Effector CD4-positive, alpha-beta T cell (primary cell): ENCODE measurements around the gene CBLB.

Experiments used
- DNase-seq: peaks from one replicate; pipeline ENCODE4 v3.0.0-alpha.2; 2020

CBLB gene

DNA sequence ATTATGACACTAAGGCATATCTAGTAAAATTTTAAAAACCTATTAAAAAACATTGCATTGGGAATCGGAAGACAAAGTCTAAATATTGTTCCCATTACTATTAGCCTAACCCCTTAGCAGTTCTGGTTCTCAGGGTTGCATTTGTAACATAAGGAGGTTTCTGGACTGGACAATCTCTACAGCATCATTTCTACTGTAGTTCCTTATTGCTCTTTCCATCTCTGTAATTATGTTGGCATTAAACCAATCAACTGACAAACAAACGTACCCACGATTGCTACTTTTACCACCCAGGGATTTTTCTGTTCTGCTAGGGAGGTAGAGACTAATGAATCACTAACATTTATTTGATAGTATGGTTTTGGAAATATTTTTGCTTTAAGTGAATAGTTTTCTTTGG lies 190.8 kb downstream of the CBLB start:
- DNase-seq = no peak

DNA sequence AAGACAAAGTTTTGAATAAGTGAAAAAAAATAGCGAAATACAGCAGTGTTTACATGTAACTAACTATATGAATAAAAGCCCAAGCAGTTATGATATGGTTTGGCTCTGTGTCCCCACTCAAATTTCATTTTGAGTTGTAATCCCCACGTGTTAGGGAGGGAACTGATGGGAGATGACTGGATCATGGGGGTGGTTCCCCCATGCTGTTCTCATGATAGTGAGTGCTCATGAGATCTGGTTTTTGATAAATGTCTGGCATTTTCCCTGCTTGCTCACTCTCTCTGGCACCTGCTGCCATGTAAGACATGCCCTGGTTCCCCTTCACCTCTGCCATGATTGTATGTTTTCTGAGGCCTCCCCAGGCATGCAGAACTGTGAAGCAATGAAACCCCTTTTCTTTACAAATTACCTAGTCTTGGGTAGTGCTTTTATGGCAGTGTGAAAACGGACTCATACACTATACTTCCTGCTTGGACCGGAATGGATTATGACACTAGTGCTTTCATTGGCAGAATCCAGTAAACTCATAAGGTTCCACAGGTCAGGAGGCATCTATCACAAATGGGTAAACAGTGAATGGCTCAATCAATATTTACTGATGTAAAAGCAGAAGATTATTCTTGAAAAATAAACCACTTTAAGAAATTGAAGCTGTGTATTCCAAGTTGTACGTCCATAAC lies 192.1 kb downstream of the CBLB start:
- DNase-seq = no peak

- no peak for DNase-seq
Observed at GRCh38 chr3:105674437-105675065, 194.3 kb downstream of the CBLB start.

DNA sequence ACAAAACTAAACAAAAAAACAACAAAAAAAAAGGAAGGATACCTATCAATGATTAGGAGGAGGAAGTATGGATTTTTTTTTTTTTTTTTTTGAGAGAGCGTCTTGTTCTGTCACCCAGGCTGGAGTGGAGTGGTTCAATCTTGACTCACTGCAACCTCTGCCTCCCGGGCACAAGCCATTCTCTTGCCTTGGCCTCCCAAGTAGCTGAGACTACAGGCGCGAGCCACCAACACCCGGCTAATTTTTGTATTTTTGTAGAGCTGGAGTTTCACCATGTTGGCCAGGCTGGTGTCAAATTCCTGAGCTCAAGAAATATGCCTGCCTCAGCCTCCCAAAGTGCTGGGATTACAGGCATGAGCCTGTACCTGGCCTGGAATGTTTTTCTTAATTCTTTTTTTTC lies 195.8 kb downstream of the CBLB start:
- DNase-seq = no peak

DNA sequence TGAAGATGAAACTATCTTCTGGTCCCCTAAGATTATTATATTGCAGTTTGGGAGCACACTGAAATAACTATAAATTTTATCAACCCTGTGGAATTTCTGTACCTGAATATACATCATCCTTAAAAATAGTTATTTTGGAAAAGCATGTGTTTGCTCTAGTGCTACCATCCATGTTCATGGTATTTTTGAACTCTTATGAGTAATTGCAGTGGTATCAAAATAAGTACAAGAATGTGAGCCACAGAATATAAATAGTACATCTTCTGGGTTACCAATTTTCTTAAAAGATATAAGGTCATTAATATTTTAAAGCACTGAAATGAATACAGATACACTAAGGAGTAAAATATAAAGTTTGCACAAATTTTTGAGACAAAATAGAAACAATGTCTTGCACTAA lies 206.5 kb downstream of the CBLB start:
- DNase-seq = no peak

- DNase-seq = no peak
Observed at GRCh38 chr3:105661461-105661860, 207.4 kb downstream of the CBLB start.

DNA sequence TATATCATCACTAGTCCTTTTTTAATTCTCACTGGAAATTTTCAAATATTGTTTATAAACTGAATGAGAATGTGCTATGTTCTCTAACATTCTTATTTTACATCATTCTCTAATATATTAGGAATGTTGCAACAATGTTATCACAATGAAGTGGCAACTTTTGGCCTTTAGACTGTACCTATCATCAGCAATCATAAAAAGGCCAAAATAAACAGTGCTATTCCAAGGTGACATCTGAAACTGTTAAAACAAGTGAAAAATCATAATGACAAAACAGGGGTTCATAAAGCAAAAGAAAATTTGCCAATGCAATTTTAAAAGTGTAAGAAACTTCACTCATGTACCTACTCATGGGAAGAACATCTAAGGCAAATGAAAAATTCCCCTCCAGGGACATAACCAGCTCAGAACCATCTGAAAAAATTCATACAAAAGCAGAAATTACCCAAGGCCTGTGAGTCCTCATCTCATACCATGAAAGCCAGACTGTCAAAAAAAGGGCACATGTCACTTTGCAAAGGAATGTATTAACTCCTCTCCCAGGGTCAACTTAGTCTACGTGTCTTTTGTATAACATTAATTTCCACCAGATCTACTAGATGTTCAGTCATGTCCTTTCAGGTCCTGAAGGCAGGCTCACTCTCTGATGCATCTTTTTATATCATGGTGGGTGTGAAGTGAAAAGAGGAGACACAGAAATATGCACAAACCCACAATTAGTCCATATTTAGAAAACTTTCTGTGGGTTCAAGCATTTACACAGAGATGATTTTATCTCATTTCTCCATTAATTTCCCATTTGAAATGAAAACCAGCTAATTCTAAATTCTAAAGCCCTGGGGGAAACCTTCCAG lies 211.9 kb downstream of the CBLB start:
- DNase-seq = no peak

GRCh38 chr3:105653868-105654267 lies 214.9 kb downstream of the CBLB start:
- no peak for DNase-seq

GRCh38 chr3:105653166-105653565 lies 215.6 kb downstream of the CBLB start:
- no peak for DNase-seq

DNA sequence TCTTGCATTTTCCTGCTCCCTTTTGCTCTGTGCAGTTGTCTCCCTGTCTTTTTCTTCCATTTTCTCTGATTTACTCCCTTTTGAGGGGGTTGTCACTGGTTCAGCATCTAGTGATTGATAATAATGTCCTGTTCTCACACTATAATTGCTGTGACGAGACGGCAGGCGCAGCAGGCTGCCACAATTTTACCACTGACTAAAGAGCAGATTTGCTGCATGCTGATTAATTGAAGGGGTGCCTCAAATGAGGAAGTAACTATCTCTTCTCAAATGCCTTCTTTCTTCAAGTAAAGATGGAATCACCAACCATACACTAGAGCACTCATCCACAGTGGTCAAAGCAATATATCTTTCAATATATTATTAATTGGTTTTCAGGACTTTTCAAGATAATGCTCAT lies 219.3 kb downstream of the CBLB start:
- DNase-seq = no peak

DNA sequence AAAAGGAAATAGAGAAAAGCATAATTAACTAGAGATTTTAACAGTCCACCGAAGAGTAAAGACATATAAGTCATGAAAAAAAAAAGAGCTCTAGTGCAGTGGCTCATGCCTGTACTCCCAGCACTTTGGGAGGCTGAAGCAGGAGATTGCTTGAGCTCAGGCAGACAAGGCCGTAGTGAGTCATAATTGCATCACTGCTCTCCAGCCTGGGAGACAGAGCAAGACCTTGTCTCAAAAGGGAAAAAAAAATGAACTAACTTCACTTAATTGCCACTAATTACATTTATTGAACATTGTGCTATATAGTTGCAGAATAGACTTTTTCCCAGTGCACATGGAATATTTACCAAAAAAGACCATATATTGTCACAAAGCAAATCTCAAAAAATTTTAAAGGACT lies 221.8 kb downstream of the CBLB start:
- DNase-seq = no peak

DNA sequence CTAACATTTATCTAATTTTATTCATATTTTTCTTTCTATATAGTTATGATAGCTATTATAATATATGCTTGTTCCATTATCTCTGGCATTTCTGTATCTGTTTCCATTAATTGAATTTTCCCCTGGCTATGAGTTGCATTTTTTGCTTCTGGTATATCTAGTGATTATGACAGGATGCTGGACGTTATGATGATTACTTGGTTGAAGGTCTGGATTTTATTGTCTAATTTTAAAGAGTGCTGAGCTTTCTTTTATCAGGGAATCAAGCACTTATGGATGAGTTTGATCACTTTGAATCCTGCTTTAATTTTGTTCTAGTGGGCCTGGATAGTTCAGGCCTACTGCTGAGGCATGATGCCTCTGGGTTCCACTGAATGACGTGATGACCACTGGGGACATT lies 229.7 kb downstream of the CBLB start:
- no peak for DNase-seq

GRCh38 chr3:105634708-105635107 lies 234.1 kb downstream of the CBLB start:
- DNase-seq = no peak

- no peak for DNase-seq
Observed at GRCh38 chr3:105629718-105630117, 239.1 kb downstream of the CBLB start.

- no peak for DNase-seq
Observed at GRCh38 chr3:105626739-105627138, 242.1 kb downstream of the CBLB start.

DNA sequence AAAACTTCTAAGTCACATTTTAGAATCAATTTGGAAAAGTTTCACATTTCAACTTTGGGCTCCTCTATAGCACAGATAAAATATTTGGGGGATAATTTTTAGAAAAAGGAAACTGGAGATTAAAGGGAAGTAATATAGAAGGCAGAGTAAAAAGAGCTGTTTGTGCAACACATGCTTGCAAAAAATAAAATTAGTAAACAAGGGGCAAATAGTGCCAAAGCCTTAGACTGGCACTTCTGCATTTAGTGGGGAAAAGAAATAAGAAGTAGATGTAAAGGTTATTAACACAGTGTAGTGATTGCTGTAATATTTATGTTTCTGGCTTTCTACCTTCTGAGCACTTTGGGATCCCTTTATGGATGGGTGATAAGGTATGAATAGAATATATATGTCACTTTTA lies 246.6 kb downstream of the CBLB start:
- no peak for DNase-seq

DNA sequence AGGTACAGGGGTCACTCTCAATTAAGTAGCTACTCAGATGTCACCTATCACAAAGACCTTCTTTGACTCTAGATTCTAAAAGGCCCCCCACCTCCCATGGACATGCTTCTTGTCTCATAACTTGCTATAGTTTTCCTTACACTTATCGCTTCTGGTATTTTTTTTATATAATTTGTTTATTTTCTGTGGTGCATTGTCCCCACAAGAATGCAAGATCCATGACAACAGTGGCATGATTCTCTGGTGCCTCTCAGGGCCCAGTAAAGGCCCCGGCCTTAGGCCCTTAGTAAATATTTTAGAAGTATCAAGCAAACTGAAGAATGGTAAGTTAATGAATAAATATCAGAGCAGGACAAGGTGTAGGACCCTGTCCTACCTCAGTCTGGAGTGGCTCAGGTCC lies 248.6 kb downstream of the CBLB start:
- DNase-seq = no peak

- DNase-seq = no peak
Observed at GRCh38 chr3:105619651-105620050, 249.2 kb downstream of the CBLB start.

- DNase-seq = no peak
Observed at GRCh38 chr3:105618556-105618955, 250.3 kb downstream of the CBLB start.

DNA sequence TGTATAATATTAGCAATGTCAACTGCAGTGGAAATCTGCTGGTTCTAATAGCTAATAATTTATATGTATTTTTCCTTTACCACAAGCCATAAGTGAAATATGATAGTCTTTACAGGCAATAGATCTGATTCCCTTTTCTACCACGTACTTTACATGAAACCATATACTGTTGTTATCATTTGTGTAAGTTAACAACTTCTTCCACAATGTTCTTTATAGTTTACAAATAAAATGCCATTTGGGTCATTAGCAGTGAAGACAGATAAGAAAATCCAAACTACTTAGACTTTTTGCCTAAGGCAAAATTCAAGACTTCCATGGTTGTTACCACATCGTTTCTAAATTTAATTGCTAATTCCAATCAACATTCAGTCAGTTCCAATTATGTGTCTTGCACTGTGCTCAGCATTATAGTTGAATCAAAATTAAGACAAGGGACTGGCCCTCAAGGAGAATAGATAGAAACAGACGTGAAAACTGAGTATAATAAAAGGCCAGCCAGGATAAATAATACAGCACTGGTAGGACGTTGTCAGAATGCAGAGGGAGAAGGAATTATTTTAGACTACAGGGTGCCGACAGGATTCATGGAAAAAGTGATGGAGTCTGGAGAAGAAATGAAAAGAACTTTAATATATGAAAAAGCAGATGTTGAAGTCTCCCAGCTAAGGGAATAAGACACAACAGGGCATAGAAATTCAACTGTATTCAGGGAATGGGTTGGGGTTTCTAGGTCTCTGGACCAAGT lies 252.3 kb downstream of the CBLB start:
- no peak for DNase-seq

GRCh38 chr3:105615814-105616213 lies 253.0 kb downstream of the CBLB start:
- DNase-seq = no peak

DNA sequence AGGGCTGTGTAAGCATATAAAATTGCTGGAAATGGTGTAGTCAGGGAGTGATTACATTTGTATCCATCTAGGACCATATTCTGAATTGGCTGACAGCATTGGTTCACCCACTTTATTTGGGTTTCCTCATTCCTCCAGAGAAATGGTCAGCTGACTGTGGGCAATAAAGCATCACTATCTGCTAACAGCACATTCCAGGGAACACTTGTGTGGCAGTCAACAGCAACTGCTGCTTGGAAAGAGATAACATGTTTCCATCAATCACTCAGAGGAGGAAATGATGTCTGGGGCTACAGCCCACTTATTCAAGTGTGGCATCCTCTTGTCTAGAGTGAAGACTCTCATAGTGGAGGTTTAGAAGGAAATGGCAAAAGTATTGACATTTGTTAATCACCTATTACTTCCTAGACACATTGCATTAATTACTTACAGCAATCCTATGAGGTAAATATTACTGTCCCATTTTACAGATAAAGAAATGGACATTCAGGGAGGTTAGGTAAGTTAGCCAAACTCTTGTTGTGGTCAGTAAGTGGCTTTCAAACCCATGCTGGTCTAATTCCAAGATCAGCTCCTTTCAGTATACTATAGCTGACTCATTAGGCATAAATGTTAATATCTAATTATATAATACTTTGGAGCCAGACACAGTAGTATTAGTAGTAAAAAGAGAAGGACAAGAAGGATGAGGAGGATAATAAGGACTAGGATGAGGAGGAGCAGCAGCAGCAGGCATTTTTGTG lies 254.4 kb downstream of the CBLB start:
- DNase-seq = no peak

DNA sequence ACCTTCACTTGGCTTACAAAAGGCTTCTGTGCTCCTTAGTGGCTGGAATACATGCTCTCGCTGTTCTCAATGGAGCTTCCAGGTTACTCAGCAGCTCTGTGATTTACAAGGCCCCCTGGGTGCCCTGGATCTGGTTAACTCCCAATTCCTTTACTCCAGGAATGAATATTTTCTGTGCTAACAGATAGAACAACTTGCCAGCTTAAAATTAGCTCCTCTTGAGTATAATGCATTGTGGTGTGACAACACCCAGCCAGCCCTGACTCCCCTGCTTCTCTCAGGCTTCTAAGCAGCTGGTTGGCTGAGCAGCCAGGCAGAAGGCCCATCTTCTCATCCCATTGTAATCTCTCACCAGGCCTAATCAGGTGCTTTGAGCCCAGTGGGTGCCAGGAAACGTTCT lies 255.7 kb downstream of the CBLB start:
- DNase-seq = no peak
